ENCODE data around the gene PDE3A. TPM values are rescaled to one million over a fixed set of nuclear protein-coding genes. Genes with fewer than 3 reads are reported as not detected.

PDE3A gene
- total RNA-seq, 1 donor from 2014 or later, result 5.5 TPM

DNA sequence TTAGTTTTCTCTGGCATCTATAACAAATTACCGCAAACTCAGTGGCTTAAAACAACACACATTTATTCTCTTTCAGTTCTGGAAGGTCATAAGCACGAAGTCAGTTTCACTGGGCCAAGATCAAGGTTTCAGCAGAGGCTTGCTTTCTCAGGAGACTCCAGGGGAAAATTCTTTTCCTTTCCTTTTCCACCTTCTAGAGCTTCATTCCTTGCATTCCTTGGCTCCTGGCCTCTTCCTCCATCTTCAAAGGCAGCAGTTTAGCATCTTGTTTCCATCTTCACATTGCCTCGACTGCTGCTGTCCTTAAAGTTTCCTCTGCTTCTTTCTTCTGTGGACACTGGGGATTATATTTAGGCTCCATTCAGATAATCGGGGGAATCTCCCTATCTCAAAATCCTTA is 106.1 kb downstream of the PDE3A start:
- no peak overlapping the region for H3K4me3 ChIP-seq
- H3K4me1 ChIP-seq, result no peaks in the 10 kb centered on the region
- no peaks in the 10 kb centered on the region for H3K36me3 ChIP-seq
- ATAC-seq (no peak), DNase-seq (no peak)
- no peaks in the 10 kb centered on the region for H3K9me3 ChIP-seq
- no peaks in the 10 kb centered on the region for H3K27me3 ChIP-seq (ENCODE audit: low read depth)
- TF ChIP-seq, protein P1, sequence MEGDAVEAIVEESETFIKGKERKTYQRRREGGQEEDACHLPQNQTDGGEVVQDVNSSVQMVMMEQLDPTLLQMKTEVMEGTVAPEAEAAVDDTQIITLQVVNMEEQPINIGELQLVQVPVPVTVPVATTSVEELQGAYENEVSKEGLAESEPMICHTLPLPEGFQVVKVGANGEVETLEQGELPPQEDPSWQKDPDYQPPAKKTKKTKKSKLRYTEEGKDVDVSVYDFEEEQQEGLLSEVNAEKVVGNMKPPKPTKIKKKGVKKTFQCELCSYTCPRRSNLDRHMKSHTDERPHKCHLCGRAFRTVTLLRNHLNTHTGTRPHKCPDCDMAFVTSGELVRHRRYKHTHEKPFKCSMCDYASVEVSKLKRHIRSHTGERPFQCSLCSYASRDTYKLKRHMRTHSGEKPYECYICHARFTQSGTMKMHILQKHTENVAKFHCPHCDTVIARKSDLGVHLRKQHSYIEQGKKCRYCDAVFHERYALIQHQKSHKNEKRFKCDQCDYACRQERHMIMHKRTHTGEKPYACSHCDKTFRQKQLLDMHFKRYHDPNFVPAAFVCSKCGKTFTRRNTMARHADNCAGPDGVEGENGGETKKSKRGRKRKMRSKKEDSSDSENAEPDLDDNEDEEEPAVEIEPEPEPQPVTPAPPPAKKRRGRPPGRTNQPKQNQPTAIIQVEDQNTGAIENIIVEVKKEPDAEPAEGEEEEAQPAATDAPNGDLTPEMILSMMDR (IDR thresholded peaks at IDR 0.05), result no peak
- H3K27ac ChIP-seq, result no peak overlapping the region
- intact Hi-C loops (cut with DNase I), result no loop called here

DNA sequence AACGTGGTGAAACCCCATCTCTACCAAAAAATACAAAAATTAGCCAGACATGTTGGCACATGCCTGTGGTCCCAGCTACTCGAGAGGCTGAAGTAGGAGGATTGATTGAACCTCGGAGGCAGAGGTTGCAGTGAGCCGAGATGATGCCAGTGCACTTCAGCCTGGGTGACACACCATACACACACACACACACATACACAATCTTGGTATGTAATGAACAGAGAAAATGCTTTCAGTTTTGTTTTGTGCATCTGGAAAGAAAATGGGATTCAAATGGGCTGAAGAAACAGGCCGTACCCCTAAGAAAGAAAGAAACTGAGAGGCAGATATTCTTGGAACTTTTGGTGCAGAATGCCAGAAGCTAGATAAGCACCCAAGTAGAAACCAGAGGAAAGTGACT is 107.2 kb downstream of the PDE3A start:
- TF ChIP-seq, protein P1 (IDR thresholded peaks at IDR 0.05), result no peak
- H3K9me3 ChIP-seq, result no peaks in the 10 kb centered on the region
- H3K27ac ChIP-seq, result no peak overlapping the region
- H3K27me3 ChIP-seq (ENCODE audit: low read depth), result no peaks in the 10 kb centered on the region
- H3K4me1 ChIP-seq, result no peaks in the 10 kb centered on the region
- H3K4me3 ChIP-seq, result no peak overlapping the region
- DNase-seq, result no peak
- intact Hi-C loops (cut with DNase I), result no loop called here
- H3K36me3 ChIP-seq, result no peaks in the 10 kb centered on the region
- ATAC-seq, result no peak

DNA sequence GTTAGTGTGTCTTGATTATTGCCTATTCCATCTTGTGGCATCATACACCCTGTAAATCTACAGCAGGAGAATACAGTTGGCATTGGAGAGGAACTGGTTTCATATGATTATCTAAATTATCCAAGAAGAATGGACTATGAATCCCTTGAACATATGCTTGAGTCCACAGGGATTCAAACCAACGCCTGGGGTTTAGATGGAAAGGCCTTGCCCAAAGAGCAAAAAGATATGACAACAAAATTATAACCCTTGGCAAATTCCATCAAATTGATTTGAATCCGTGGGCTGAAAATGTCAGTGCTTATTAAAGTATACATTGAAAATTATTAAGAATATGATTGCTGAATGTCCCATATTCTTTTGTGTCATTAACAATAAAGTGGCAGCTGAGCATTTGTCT is 108.2 kb downstream of the PDE3A start:
- H3K27ac ChIP-seq, result no peak overlapping the region
- TF ChIP-seq, protein P1 (IDR thresholded peaks at IDR 0.05), result no peak
- H3K36me3 ChIP-seq, result no peaks in the 10 kb centered on the region
- ATAC-seq (no peak), DNase-seq (no peak)
- no peaks in the 10 kb centered on the region for H3K4me1 ChIP-seq
- no peaks in the 10 kb centered on the region for H3K27me3 ChIP-seq (ENCODE audit: low read depth)
- no peak overlapping the region for H3K4me3 ChIP-seq
- intact Hi-C loops (cut with DNase I), result no loop called here
- H3K9me3 ChIP-seq, result no peaks in the 10 kb centered on the region

DNA sequence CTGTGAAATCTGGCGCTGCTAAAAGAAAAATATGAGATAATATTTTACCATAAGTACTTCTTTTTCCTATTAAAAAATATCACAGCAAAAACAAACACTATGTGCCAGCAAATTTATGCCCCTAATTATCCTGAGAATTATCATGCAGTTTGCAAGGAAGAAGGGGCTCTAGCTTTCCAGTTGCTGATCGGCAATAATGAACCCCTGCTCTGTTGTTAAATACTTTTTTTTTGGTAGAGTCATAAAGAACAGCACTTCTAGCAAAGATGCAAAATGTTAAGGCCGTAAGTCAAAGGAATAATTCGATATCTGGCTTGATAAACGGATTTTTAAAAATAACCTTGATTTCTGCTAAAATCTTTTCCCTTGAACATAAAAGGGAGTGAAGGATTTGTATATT is 108.9 kb downstream of the PDE3A start:
- H3K36me3 ChIP-seq, result no peaks in the 10 kb centered on the region
- H3K4me1 ChIP-seq, result no peaks in the 10 kb centered on the region
- TF ChIP-seq, protein P1 (IDR thresholded peaks at IDR 0.05), result no peak
- H3K4me3 ChIP-seq, result no peak overlapping the region
- H3K9me3 ChIP-seq, result no peaks in the 10 kb centered on the region
- no peak overlapping the region for H3K27ac ChIP-seq
- ATAC-seq (no peak), DNase-seq (no peak)
- H3K27me3 ChIP-seq (ENCODE audit: low read depth), result no peaks in the 10 kb centered on the region
- intact Hi-C loops (cut with DNase I), result no loop called here

DNA sequence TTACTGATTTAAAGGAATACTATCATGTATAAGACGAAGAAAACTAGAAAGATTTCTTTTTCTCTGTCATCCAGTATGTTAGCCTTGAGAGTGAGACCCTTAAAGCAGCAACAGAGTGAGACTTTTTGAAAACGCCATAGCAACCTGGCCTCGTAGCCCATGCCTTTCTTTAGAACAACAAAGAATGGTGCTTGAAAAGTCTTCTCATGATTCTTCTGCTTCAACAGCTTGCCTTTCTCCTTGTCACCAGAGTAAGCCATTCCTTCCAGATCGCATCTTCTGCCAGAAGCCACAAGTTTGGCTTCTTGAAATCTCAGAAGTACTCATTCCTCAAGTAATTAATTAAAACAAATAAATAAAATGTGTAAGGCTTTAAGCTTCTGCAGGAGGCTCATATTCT is 109.3 kb downstream of the PDE3A start:
- no peak overlapping the region for H3K27ac ChIP-seq
- intact Hi-C loops (cut with DNase I), result no loop called here
- H3K36me3 ChIP-seq, result no peaks in the 10 kb centered on the region
- no peaks in the 10 kb centered on the region for H3K9me3 ChIP-seq
- no peaks in the 10 kb centered on the region for H3K4me1 ChIP-seq
- H3K27me3 ChIP-seq (ENCODE audit: low read depth), result no peaks in the 10 kb centered on the region
- H3K4me3 ChIP-seq, result no peak overlapping the region
- ATAC-seq, result no peak
- TF ChIP-seq, protein P1 (IDR thresholded peaks at IDR 0.05), result no peak
- DNase-seq, result no peak

DNA sequence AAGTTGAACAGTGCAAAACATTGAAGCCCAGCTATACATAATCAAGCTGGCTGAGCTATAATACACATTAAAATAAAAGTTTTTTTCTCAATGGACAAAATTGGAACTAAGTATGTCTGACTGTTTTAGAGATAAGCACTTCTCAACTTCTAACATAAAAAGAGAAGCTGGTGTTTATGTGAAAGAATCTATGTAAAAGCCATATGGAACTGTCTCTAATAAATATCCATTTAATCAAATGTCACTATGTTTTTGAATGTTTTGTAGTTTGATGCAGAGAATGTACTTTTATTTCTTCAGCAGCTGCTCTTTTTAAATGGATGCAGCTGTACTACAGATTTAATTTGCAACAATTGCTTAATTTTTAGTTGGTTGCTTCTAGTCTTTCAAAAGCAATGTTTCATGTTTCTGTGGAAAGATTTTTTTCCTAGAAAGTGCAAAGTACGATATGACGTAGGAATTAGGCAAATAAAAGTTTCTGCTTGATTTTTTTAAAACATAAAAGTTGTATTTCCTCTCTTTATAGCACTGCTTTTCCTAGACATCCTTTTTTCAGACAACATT is 114.2 kb downstream of the PDE3A start:
- DNase-seq (no peak), ATAC-seq (no peak)
- TF ChIP-seq, protein P1 (IDR thresholded peaks at IDR 0.05), result no peak
- H3K27me3 ChIP-seq (ENCODE audit: low read depth), result no peaks in the 10 kb centered on the region
- no peaks in the 10 kb centered on the region for H3K4me1 ChIP-seq
- H3K9me3 ChIP-seq, result no peaks in the 10 kb centered on the region
- no peak overlapping the region for H3K27ac ChIP-seq
- H3K36me3 ChIP-seq, result no peaks in the 10 kb centered on the region
- intact Hi-C loops (cut with DNase I), result no loop called here
- no peak overlapping the region for H3K4me3 ChIP-seq

Data from lower lobe of right lung (tissue), 2 donors.